HepG2 (cell line): ENCODE data around the gene NKD1. TPM values are rescaled to one million over a fixed set of nuclear protein-coding genes. Genes with fewer than 3 reads are reported as not detected.

Experiments used
- AGO1 ChIP-seq: fragments of 200-400 bp; formaldehyde crosslinking; IDR thresholded peaks from 2 replicates; pipeline ENCODE4 v1.6.1; 2017; ENCODE audit warnings: mild to moderate bottlenecking, low read depth, low read length, moderate library complexity; ENCODE audit not compliant: poor library complexity, severe bottlenecking
- BRD4 ChIP-seq: sonication (generic); formaldehyde crosslinking; IDR thresholded peaks from 2 replicates; pipeline ENCODE4 v1.4.0; 2020; ENCODE audit warnings: missing genetic modification reagents
- CBX5 ChIP-seq: sonication (generic); formaldehyde crosslinking; IDR thresholded peaks from 2 replicates; pipeline ENCODE4 v1.4.0; 2020; ENCODE audit warnings: missing genetic modification reagents, borderline replicate concordance
- EP300 ChIP-seq, 3 experiments: sonication (generic) in 1 of 3; formaldehyde crosslinking in 1 of 3; IDR thresholded peaks; 2 replicates each; pipeline versions ENCODE4 v1.5.1 to v1.6.1; 2011 to 2020; ENCODE audit warnings: low read depth in 2 of 3, low read length in 2 of 3, borderline replicate concordance in 1 of 3, improper control_type of control experiment in 1 of 3, mild to moderate bottlenecking in 1 of 3, missing genetic modification reagents in 1 of 3, moderate library complexity in 1 of 3
- HMG20B ChIP-seq: conservative IDR thresholded peaks from 2 replicates; pipeline ENCODE4 v1.6.1; 2016; ENCODE audit warnings: missing genetic modification reagents, missing compliant biosample characterization
- IRF2 ChIP-seq: IDR thresholded peaks from 2 replicates; pipeline ENCODE4 v1.6.1; 2018; ENCODE audit warnings: missing genetic modification reagents, missing compliant biosample characterization
- MBNL3 ChIP-seq: fragments of 250-450 bp; sonication (Bioruptor Pico); conservative IDR thresholded peaks from 2 replicates; pipeline ENCODE4 v1.8.0; 2022; ENCODE audit warnings: mild to moderate bottlenecking, inconsistent platforms
- SAP130 ChIP-seq: IDR thresholded peaks from 2 replicates; pipeline ENCODE4 v1.6.1; 2016; ENCODE audit warnings: low read depth
- SOX13 ChIP-seq, 3 experiments: fragments of 450-650 bp in 1 of 3; sonication (generic) in 1 of 3; formaldehyde crosslinking in 1 of 3; IDR thresholded peaks in 2 of 3; conservative IDR thresholded peaks in 1 of 3; 2 replicates each; pipeline versions ENCODE4 v1.5.0 to v1.6.1; 2016 to 2020; ENCODE audit warnings: antibody characterized with exemption in 1 of 3, mild to moderate bottlenecking in 1 of 3, missing compliant biosample characterization in 1 of 3, missing genetic modification reagents in 1 of 3, moderate library complexity in 1 of 3
- SRF ChIP-seq: IDR thresholded peaks from 2 replicates; pipeline ENCODE4 v1.6.1; 2011; ENCODE audit warnings: mild to moderate bottlenecking, low read depth, low read length, moderate library complexity
- TCF7L2 ChIP-seq: IDR thresholded peaks from 2 replicates; pipeline ENCODE4 v1.6.1; 2011; ENCODE audit warnings: mild to moderate bottlenecking, low read depth, low read length, moderate library complexity
- TERF1 ChIP-seq: sonication (generic); formaldehyde crosslinking; IDR thresholded peaks from 2 replicates; pipeline ENCODE4 v1.8.0; 2022; ENCODE audit warnings: mild to moderate bottlenecking, missing genetic modification reagents, moderate library complexity
- ZBTB42 ChIP-seq: sonication (generic); formaldehyde crosslinking; IDR thresholded peaks from 2 replicates; pipeline ENCODE4 v1.5.0; 2020; ENCODE audit warnings: mild to moderate bottlenecking, missing genetic modification reagents
- ZFX ChIP-seq: sonication (generic); formaldehyde crosslinking; IDR thresholded peaks from 2 replicates; pipeline ENCODE4 v1.4.0; 2020; ENCODE audit warnings: mild to moderate bottlenecking, low read depth, missing genetic modification reagents, moderate library complexity
- ZMAT5 ChIP-seq: sonication (generic); formaldehyde crosslinking; IDR thresholded peaks from 2 replicates; pipeline ENCODE4 v1.5.0; 2020; ENCODE audit warnings: mild to moderate bottlenecking, low read depth, missing genetic modification reagents, borderline replicate concordance
- ZNF253 ChIP-seq: sonication (generic); formaldehyde crosslinking; IDR thresholded peaks from 2 replicates; pipeline ENCODE4 v1.8.0; 2022; ENCODE audit warnings: mild to moderate bottlenecking, missing genetic modification reagents, borderline replicate concordance
- ZNF343 ChIP-seq: sonication (generic); formaldehyde crosslinking; IDR thresholded peaks from 2 replicates; pipeline ENCODE4 v1.4.0; 2020; ENCODE audit warnings: mild to moderate bottlenecking, missing genetic modification reagents
- ZNF770 ChIP-seq: sonication (generic); formaldehyde crosslinking; IDR thresholded peaks from 2 replicates; pipeline ENCODE4 v1.5.0; 2020; ENCODE audit warnings: mild to moderate bottlenecking, missing genetic modification reagents
- ZNF781 ChIP-seq: sonication (generic); formaldehyde crosslinking; IDR thresholded peaks from 2 replicates; pipeline ENCODE4 v1.5.1; 2020; ENCODE audit warnings: borderline replicate concordance, mild to moderate bottlenecking, missing genetic modification reagents; ENCODE audit errors: not compliant biosample characterization
- ZSCAN21 ChIP-seq: sonication (generic); formaldehyde crosslinking; IDR thresholded peaks from 2 replicates; pipeline ENCODE4 v1.8.0; 2022; ENCODE audit warnings: mild to moderate bottlenecking, missing genetic modification reagents, moderate library complexity, borderline replicate concordance
- polyA plus RNA-seq, 8 experiments: library from polyadenylated mRNA; depleted of rRNA in 3 of 8; stranded (reverse) in 7 of 8; unstranded in 1 of 8; fragments of >200 nt; fragmentation: Illumina TruSeq in 4 of 8; extraction: Trizol in 4 of 8; gene quantifications; 2 replicates each; pipeline versions ENCODE4 v1.2.1 to v1.2.3, GENCODE V29; 2011 to 2016; ENCODE audit warnings: low read depth in 4 of 8, missing spikeins in 1 of 8, mixed read lengths in 1 of 8; ENCODE audit not compliant: insufficient read depth in 1 of 8
- total RNA-seq, 5 experiments: library from RNA; depleted of rRNA; stranded (reverse); fragments of >200 nt; fragmentation: Illumina TruSeq; extraction: Trizol; gene quantifications; 2 replicates each; pipeline ENCODE4 v1.2.3, GENCODE V29; 2016; ENCODE audit warnings: low read depth in 1 of 5
- TF ChIP-seq, protein P1 (sequence below): sonication (generic); formaldehyde crosslinking; IDR thresholded peaks from 2 replicates; pipeline ENCODE4 v1.8.1; 2022; ENCODE audit warnings: mild to moderate bottlenecking, missing genetic modification reagents
- TF ChIP-seq, protein P2 (sequence below): sonication (generic); formaldehyde crosslinking; IDR thresholded peaks from 2 replicates; pipeline ENCODE4 v1.5.0; 2020; ENCODE audit warnings: missing genetic modification reagents
- TF ChIP-seq, protein P3 (sequence below): sonication (generic); formaldehyde crosslinking; IDR thresholded peaks from 2 replicates; pipeline ENCODE4 v1.4.0; 2020; ENCODE audit warnings: mild to moderate bottlenecking, missing genetic modification reagents

NKD1 gene
- total and polyA plus RNA-seq, 2 of the 13 experiments (the other 11 are each of a cell fraction or from before 2014, with no cell fraction given): 70.4 to 121 TPM

DNA sequence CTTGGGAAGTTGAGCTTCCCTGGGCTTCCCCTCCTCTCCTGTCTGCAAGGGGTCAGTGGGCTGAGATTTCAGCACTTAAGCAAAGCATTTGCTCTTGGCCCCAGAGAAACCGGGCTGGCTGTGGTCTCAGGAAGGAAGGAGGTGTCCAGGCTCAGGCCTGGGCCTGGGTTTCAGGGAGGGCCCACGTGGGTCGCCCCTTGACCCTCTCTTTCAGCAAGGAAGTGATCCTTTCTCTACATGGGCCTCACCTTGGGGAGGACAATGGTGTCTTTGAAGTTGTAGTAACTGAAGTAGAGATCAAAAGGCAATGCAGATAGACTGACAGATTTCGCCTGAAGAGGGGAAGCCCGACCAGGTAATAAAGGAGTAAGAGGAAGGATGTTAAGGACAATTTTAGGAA lies 147.9 kb downstream of the NKD1 start (continued):
- TF ChIP-seq ZNF781 (no peak), EP300 (IDR thresholded peaks at IDR 0.05; ENCODE audit: low read depth in 2 of 2, low read length in 2 of 2) (peak in 1 of 2 experiments; percentile 64; a peak in 2 of 4 replicates), EP300 (CRISPR knock-in tag; IDR thresholded peaks at IDR 0.05; ENCODE audit: borderline replicate concordance) (no peak), MBNL3 (CRISPR knock-in tag) (no peak), SAP130 (CRISPR knock-in tag) (peak; percentile 12), ZFX (CRISPR knock-in tag) (peak; percentile 52), ZNF343 (CRISPR knock-in tag) (no peak), TERF1 (no peak), IRF2 (no peak), AGO1 (no peak), ZNF253 (CRISPR knock-in tag) (no peak), SRF (no peak), HMG20B (0 out of 2 replicates have a peak, but pooled peaks have one; percentile 32), ZBTB42 (no peak), ZNF770 (0 out of 2 replicates have a peak, but pooled peaks have one; percentile 12), TCF7L2 (no peak), CBX5 (CRISPR knock-in tag) (no peak), BRD4 (CRISPR knock-in tag) (no peak), ZMAT5 (CRISPR knock-in tag) (no peak), ZSCAN21 (CRISPR knock-in tag) (no peak), SOX13 (IDR thresholded peaks at IDR 0.05) (peak; percentile 70; the same call in 1 of the 2 replicates), SOX13 (CRISPR knock-in tag; conservative IDR thresholded peaks at IDR 0.05 in 1 of 2, IDR thresholded peaks at IDR 0.05 in 1 of 2) (peak in 1 of 2 experiments; percentile 90; a peak in 2 of 4 replicates)
- TF ChIP-seq, protein P1, sequence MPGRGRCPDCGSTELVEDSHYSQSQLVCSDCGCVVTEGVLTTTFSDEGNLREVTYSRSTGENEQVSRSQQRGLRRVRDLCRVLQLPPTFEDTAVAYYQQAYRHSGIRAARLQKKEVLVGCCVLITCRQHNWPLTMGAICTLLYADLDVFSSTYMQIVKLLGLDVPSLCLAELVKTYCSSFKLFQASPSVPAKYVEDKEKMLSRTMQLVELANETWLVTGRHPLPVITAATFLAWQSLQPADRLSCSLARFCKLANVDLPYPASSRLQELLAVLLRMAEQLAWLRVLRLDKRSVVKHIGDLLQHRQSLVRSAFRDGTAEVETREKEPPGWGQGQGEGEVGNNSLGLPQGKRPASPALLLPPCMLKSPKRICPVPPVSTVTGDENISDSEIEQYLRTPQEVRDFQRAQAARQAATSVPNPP (CRISPR knock-in tag): no peak
- TF ChIP-seq, protein P2, sequence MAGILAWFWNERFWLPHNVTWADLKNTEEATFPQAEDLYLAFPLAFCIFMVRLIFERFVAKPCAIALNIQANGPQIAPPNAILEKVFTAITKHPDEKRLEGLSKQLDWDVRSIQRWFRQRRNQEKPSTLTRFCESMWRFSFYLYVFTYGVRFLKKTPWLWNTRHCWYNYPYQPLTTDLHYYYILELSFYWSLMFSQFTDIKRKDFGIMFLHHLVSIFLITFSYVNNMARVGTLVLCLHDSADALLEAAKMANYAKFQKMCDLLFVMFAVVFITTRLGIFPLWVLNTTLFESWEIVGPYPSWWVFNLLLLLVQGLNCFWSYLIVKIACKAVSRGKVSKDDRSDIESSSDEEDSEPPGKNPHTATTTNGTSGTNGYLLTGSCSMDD (CRISPR knock-in tag): no peak
- TF ChIP-seq, protein P3, sequence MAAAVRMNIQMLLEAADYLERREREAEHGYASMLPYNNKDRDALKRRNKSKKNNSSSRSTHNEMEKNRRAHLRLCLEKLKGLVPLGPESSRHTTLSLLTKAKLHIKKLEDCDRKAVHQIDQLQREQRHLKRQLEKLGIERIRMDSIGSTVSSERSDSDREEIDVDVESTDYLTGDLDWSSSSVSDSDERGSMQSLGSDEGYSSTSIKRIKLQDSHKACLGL: no peak
